Measurements from ENCODE around the gene IDH3G.

- TF ChIP-seq POLR2A (IDR thresholded peaks at IDR 0.05) (no peak), POLR2AphosphoS5 (IDR thresholded peaks at IDR 0.05) (no peak), EP300 (IDR thresholded peaks at IDR 0.05) (no peak)
- TF ChIP-seq, protein P1, sequence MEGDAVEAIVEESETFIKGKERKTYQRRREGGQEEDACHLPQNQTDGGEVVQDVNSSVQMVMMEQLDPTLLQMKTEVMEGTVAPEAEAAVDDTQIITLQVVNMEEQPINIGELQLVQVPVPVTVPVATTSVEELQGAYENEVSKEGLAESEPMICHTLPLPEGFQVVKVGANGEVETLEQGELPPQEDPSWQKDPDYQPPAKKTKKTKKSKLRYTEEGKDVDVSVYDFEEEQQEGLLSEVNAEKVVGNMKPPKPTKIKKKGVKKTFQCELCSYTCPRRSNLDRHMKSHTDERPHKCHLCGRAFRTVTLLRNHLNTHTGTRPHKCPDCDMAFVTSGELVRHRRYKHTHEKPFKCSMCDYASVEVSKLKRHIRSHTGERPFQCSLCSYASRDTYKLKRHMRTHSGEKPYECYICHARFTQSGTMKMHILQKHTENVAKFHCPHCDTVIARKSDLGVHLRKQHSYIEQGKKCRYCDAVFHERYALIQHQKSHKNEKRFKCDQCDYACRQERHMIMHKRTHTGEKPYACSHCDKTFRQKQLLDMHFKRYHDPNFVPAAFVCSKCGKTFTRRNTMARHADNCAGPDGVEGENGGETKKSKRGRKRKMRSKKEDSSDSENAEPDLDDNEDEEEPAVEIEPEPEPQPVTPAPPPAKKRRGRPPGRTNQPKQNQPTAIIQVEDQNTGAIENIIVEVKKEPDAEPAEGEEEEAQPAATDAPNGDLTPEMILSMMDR (IDR thresholded peaks at IDR 0.05), result peak; percentile 78 to 93 (median 86)
Observed at GRCh38 chrX:153763989-153764755, 30.0 kb downstream of the IDH3G start, which contains the start of gene PLXNB3.

All from upper lobe of left lung (tissue), 4 donors.